ENCODE data around the gene GMPPB.
"Not testable (repeated sequence)": the region's sequence is repeated elsewhere in the genome, so short reads cannot be mapped to it uniquely, and the experiment has no call there.

The GMPPB gene

DNA sequence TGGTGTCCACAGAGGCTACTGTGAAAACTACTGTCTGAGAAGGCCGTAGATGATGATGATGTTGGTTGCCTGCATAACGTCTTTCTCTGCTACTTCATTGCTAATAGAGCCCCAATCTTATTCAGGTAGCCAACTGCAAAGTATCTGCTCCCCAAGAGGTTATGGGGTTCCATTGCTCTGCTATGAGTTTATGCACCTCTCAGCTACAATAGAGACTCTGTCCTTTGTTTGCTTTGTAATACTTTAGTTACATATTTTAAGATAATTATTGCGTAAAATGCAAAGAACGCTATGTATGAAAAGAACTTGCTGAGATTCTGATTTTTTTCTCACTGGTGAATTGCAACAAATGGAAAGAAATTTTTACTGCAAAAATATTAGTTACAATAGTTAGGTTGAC is 27.8 kb upstream of the GMPPB start:
- Histone ChIP-seq H3K9me3 (ENCODE audit: control insufficient read depth, low read depth, low read length) (no peaks in the 10 kb centered on the region), H3K36me3 (ENCODE audit: control insufficient read depth, low read depth, low read length) (peaks cover 5% of the 10 kb centered on the region), H3K4me3 (ENCODE audit: low read length) (no peak overlapping the region), H3K27ac (ENCODE audit: low read length) (no peak overlapping the region), H3K4me1 (ENCODE audit: control insufficient read depth, low read depth, low read length) (no peaks in the 10 kb centered on the region), H3K9ac (ENCODE audit: low read length) (no peak overlapping the region), H3K27me3 (ENCODE audit: control insufficient read depth, insufficient read depth, low read length) (no peaks in the 10 kb centered on the region)

DNA sequence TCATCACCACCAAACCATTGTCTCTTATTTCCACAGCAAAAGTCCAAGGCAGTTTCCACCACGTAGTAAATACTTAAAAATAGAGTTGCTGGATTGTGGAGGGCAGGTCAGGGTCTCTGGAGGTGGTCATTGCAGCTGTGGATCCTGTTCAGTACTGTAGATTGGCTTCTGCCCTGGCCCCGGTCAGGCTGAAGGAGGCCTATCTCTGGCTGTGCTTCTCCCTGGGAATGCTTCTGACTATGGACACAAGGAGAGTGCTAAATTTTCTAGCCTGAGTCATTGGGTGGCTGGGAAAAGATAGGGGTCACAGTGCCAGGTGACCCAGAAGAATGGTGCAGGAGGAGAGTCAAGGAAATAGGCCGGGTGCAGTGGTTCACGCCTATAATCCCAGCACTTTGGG is 26.3 kb upstream of the GMPPB start:
- H3K9ac ChIP-seq (ENCODE audit: low read length) = no peak overlapping the region
- H3K4me1 ChIP-seq (ENCODE audit: control insufficient read depth, low read depth, low read length) = no peaks in the 10 kb centered on the region
- H3K36me3 ChIP-seq (ENCODE audit: control insufficient read depth, low read depth, low read length) = peaks cover 5% of the 10 kb centered on the region
- H3K4me3 ChIP-seq (ENCODE audit: low read length) = no peak overlapping the region
- no peaks in the 10 kb centered on the region for H3K27me3 ChIP-seq (ENCODE audit: control insufficient read depth, insufficient read depth, low read length)
- H3K27ac ChIP-seq (ENCODE audit: low read length) = no peak overlapping the region
- no peaks in the 10 kb centered on the region for H3K9me3 ChIP-seq (ENCODE audit: control insufficient read depth, low read depth, low read length)

DNA sequence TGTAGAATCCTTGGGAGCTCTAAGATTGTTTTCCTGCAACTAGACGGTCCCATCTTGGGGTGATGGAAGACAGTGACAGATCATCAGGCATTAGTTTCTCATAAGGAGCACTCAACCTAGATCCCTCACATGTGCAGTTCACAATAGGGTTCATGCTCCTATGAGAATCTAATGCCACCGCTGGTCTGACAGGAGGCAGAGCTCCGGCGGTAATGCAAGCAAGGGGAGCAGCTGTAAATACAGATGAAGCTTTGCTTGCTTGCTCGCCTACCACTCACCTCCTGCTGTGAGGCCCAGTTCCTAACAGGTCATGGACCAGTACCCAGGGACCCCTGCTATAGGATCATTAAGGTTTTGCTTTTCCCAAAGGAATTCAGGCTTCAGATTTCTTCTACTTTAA is 25.1 kb upstream of the GMPPB start:
- H3K27me3 ChIP-seq (ENCODE audit: control insufficient read depth, insufficient read depth, low read length); H3K36me3 ChIP-seq (ENCODE audit: control insufficient read depth, low read depth, low read length); H3K4me3 ChIP-seq (ENCODE audit: low read length); H3K9ac ChIP-seq (ENCODE audit: low read length); H3K27ac ChIP-seq (ENCODE audit: low read length); H3K4me1 ChIP-seq (ENCODE audit: control insufficient read depth, low read depth, low read length); H3K9me3 ChIP-seq (ENCODE audit: control insufficient read depth, low read depth, low read length): not testable (repeated sequence)

DNA sequence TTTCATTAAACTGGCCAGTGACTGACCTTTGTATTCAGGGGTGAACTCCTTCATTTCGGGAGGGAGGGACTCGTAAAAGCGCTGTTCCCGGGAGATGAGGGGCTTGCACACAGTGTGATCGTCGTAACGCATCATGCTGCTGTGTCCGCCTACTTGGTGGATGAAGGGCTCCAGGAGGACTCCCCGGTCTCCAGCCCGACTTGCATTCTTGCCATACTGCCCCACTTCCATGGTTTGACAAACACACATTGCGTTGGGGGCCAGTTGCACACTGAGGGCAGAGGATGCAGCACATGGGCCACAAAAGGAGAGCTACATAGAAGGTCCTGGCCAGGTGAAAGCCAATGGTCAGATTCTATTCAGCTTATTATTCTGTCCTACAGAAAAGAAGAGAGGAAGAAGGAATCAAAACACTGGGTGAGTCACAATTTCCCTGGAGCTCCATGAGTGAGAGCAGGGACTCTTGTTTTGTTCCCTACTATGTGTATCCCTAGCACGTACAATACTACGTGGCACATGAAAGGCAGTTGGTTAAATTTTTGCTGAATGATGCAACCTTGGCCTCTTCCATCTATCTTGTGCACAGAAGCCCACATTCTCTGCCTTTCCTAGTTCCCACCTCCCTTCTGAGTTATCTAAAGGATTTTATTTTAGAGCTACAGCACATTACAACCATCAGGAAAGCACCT is 24.2 kb upstream of the GMPPB start:
- no peaks in the 10 kb centered on the region for H3K9me3 ChIP-seq (ENCODE audit: control insufficient read depth, low read depth, low read length)
- peaks cover 5% of the 10 kb centered on the region for H3K36me3 ChIP-seq (ENCODE audit: control insufficient read depth, low read depth, low read length)
- no peaks in the 10 kb centered on the region for H3K27me3 ChIP-seq (ENCODE audit: control insufficient read depth, insufficient read depth, low read length)
- no peak overlapping the region for H3K9ac ChIP-seq (ENCODE audit: low read length)
- no peaks in the 10 kb centered on the region for H3K4me1 ChIP-seq (ENCODE audit: control insufficient read depth, low read depth, low read length)
- no peak overlapping the region for H3K27ac ChIP-seq (ENCODE audit: low read length)
- H3K4me3 ChIP-seq (ENCODE audit: low read length) = no peak overlapping the region

DNA sequence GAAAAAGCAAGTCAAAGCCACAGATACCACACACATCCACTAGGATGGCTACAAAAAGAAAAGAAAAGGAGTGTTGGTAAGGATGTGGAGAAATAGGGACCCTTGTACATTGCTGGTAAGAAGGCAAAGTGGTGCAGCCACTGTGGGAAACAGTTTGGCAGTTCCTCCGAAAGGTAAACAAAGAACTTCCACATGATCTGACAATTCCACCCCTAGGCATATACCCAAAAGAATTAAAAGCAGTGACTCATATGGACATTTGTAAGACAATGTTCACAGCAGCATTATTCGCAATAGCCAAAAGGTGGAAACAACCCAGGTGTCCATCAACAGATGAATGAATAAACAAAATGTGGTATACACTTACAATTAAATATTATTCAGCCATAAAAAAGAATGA is 22.2 kb upstream of the GMPPB start:
- no peaks in the 10 kb centered on the region for H3K4me1 ChIP-seq (ENCODE audit: control insufficient read depth, low read depth, low read length)
- no peak overlapping the region for H3K4me3 ChIP-seq (ENCODE audit: low read length)
- H3K9ac ChIP-seq (ENCODE audit: low read length) = no peak overlapping the region
- H3K9me3 ChIP-seq (ENCODE audit: control insufficient read depth, low read depth, low read length) = no peaks in the 10 kb centered on the region
- H3K27me3 ChIP-seq (ENCODE audit: control insufficient read depth, insufficient read depth, low read length) = no peaks in the 10 kb centered on the region
- peaks cover 5% of the 10 kb centered on the region for H3K36me3 ChIP-seq (ENCODE audit: control insufficient read depth, low read depth, low read length)
- H3K27ac ChIP-seq (ENCODE audit: low read length) = no peak overlapping the region

GRCh38 chr3:49740427-49740826 is 16.7 kb upstream of the GMPPB start:
- Histone ChIP-seq H3K27me3 (ENCODE audit: control insufficient read depth, insufficient read depth, low read length) (no peaks in the 10 kb centered on the region), H3K4me3 (ENCODE audit: low read length) (no peak overlapping the region), H3K9me3 (ENCODE audit: control insufficient read depth, low read depth, low read length) (no peaks in the 10 kb centered on the region), H3K27ac (ENCODE audit: low read length) (no peak overlapping the region), H3K4me1 (ENCODE audit: control insufficient read depth, low read depth, low read length) (no peaks in the 10 kb centered on the region), H3K36me3 (ENCODE audit: control insufficient read depth, low read depth, low read length) (peaks cover 20% of the 10 kb centered on the region), H3K9ac (ENCODE audit: low read length) (no peak overlapping the region)

DNA sequence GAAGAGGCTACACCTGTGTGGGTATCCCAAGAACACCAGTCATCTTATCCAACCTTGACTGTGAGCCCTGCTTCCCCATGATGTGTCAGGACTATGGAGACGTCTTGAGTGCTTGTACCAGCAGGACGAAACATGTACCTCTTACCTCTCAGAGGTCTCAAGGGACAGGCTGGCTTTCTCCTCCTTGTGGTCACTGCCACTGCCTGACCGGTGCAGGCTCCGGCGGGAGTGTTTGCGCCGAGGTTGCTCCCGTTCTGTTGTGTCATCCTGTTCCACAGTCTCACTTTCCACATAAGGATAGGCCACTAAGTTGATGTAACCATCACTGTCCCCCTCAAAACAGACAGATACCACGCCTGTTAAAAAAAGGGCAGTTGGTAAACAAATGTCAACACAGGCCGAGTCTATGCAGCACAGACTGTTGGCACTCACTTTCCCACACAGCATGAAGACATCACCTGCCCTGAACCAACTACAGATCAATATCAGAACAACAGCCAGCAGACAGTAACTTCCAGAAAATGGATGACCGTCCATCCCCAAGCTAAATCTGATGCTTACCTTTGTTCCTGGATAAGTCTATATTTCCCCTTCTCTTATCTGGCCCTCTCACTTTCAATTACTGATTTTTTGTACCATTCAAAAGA is 14.4 kb upstream of the GMPPB start:
- Histone ChIP-seq H3K9ac (ENCODE audit: low read length) (no peak overlapping the region), H3K4me3 (ENCODE audit: low read length) (no peak overlapping the region), H3K36me3 (ENCODE audit: control insufficient read depth, low read depth, low read length) (peaks cover 31% of the 10 kb centered on the region), H3K27me3 (ENCODE audit: control insufficient read depth, insufficient read depth, low read length) (no peaks in the 10 kb centered on the region), H3K9me3 (ENCODE audit: control insufficient read depth, low read depth, low read length) (no peaks in the 10 kb centered on the region), H3K4me1 (ENCODE audit: control insufficient read depth, low read depth, low read length) (no peaks in the 10 kb centered on the region), H3K27ac (ENCODE audit: low read length) (no peak overlapping the region)

DNA sequence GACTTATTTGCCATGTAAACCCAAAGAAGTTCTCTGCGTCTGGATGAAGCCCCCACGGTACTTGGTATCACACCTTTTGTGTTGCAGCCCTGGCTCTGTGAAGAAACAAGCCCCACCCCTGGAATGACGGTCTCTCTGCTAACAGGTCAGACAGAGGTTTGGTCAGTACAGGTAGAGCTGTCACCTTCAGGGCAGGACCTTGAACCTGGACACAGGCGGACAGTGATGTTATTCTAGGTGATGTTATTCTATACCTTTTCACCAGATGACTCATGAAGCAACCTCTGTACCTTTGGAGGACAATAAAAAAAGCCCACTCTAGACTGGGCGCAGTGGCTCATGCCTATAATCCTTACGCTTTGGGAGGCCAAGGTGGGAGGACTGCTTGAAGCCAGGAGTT is 11.0 kb upstream of the GMPPB start:
- Histone ChIP-seq H3K9me3 (ENCODE audit: control insufficient read depth, low read depth, low read length) (no peaks in the 10 kb centered on the region), H3K4me1 (ENCODE audit: control insufficient read depth, low read depth, low read length) (no peaks in the 10 kb centered on the region), H3K36me3 (ENCODE audit: control insufficient read depth, low read depth, low read length) (peaks cover 43% of the 10 kb centered on the region), H3K4me3 (ENCODE audit: low read length) (no peak overlapping the region), H3K9ac (ENCODE audit: low read length) (no peak overlapping the region), H3K27me3 (ENCODE audit: control insufficient read depth, insufficient read depth, low read length) (no peaks in the 10 kb centered on the region), H3K27ac (ENCODE audit: low read length) (no peak overlapping the region)

DNA sequence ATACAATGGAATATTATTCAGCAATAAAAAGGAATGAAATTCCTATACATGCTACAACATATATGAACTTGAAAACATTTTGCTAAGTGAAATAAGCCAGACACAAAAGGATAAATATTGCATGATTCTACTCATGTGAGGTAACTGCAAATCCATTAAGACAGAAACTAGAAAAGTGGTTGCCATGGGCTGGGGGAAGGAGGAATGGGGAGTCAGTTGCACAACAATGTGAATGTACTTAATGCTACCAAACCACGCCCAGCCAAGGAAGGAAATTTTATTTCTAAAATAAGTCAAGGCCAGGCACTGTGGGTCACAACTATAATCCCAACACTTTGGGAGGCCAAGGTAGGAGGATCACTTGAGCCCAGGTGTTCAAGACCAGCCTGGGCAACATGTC is 9.8 kb upstream of the GMPPB start:
- H3K36me3 ChIP-seq (ENCODE audit: control insufficient read depth, low read depth, low read length) = peaks cover 40% of the 10 kb centered on the region
- no peaks in the 10 kb centered on the region for H3K4me1 ChIP-seq (ENCODE audit: control insufficient read depth, low read depth, low read length)
- H3K4me3 ChIP-seq (ENCODE audit: low read length) = no peak overlapping the region
- no peak overlapping the region for H3K9ac ChIP-seq (ENCODE audit: low read length)
- H3K27me3 ChIP-seq (ENCODE audit: control insufficient read depth, insufficient read depth, low read length) = no peaks in the 10 kb centered on the region
- no peak overlapping the region for H3K27ac ChIP-seq (ENCODE audit: low read length)
- H3K9me3 ChIP-seq (ENCODE audit: control insufficient read depth, low read depth, low read length) = no peaks in the 10 kb centered on the region

- Histone ChIP-seq H3K9ac (ENCODE audit: low read length) (no peak overlapping the region), H3K27ac (ENCODE audit: low read length) (no peak overlapping the region), H3K4me3 (ENCODE audit: low read length) (no peak overlapping the region), H3K9me3 (ENCODE audit: control insufficient read depth, low read depth, low read length) (no peaks in the 10 kb centered on the region), H3K27me3 (ENCODE audit: control insufficient read depth, insufficient read depth, low read length) (no peaks in the 10 kb centered on the region), H3K36me3 (ENCODE audit: control insufficient read depth, low read depth, low read length) (peaks cover 37% of the 10 kb centered on the region), H3K4me1 (ENCODE audit: control insufficient read depth, low read depth, low read length) (no peaks in the 10 kb centered on the region)
Measured at GRCh38 chr3:49732597-49732996, 8.8 kb upstream of the GMPPB start.

- H3K27ac ChIP-seq (ENCODE audit: low read length) = no peak overlapping the region
- peaks cover 35% of the 10 kb centered on the region for H3K36me3 ChIP-seq (ENCODE audit: control insufficient read depth, low read depth, low read length)
- H3K27me3 ChIP-seq (ENCODE audit: control insufficient read depth, insufficient read depth, low read length) = no peaks in the 10 kb centered on the region
- H3K9me3 ChIP-seq (ENCODE audit: control insufficient read depth, low read depth, low read length) = no peaks in the 10 kb centered on the region
- no peak overlapping the region for H3K9ac ChIP-seq (ENCODE audit: low read length)
- H3K4me1 ChIP-seq (ENCODE audit: control insufficient read depth, low read depth, low read length) = no peaks in the 10 kb centered on the region
- H3K4me3 ChIP-seq (ENCODE audit: low read length) = no peak overlapping the region
Measured at GRCh38 chr3:49729966-49730609, 6.3 kb upstream of the GMPPB start.

DNA sequence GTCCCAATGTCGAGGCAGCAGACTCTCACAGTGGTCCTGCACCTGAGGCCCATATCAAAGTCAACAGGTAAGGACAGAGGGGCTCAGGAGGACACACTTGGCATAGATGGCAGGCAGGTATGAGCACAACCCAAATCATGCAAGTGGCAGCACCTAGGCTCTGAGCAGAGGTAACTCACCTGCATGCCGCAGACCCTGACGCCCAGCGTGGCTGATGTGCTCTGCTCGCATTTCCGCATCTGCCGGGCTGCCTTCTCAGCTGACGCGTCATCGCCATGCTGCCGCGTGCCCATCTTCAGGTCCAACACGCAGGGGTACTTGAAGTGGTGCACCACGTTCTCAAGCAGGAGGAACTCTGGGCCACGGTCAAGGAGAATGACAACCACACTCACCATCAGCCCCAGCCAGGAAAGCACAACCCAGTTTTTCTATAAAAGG is 4.2 kb upstream of the GMPPB start:
- Histone ChIP-seq H3K27me3 (ENCODE audit: control insufficient read depth, insufficient read depth, low read length) (no peaks in the 10 kb centered on the region), H3K27ac (ENCODE audit: low read length) (no peak overlapping the region), H3K4me3 (ENCODE audit: low read length) (no peak overlapping the region), H3K36me3 (ENCODE audit: control insufficient read depth, low read depth, low read length) (peaks cover 27% of the 10 kb centered on the region), H3K9me3 (ENCODE audit: control insufficient read depth, low read depth, low read length) (no peaks in the 10 kb centered on the region), H3K9ac (ENCODE audit: low read length) (no peak overlapping the region), H3K4me1 (ENCODE audit: control insufficient read depth, low read depth, low read length) (peaks cover 1% of the 10 kb centered on the region)
